OCI-LY1 (cell line): ENCODE data around the gene SUGCT.
A peak's percentile ranks its signal among the peaks of the same experiment; 100 is the strongest.

Experiments
- H2AFZ ChIP-seq: fragments of 200-600 bp; sonication (generic), shearing (Covaris generic); 2 replicates; pipeline ENCODE4 v1.6.0; 2014; ENCODE audit warnings: antibody characterized with exemption, mild to moderate bottlenecking, low read length
- H3F3A ChIP-seq: fragments of 200-600 bp; sonication (generic), shearing (Covaris generic); 2 replicates; pipeline ENCODE4 v1.6.0; 2014; ENCODE audit warnings: mild to moderate bottlenecking, antibody characterized with exemption, low read length, moderate library complexity; ENCODE audit not compliant: insufficient read depth
- H3K27ac ChIP-seq: fragments of 200-600 bp; sonication (generic); 2 replicates; pipeline ENCODE4 v1.5.1; 2014; ENCODE audit warnings: low read length, mixed run types, mild to moderate bottlenecking, low read depth; ENCODE audit not compliant: poor library complexity, severe bottlenecking
- H3K27me3 ChIP-seq: fragments of 200-600 bp; sonication (generic); 2 replicates; pipeline ENCODE4 v1.6.0; 2014; ENCODE audit warnings: antibody characterized with exemption, mild to moderate bottlenecking, low read length, moderate library complexity; ENCODE audit not compliant: insufficient read depth
- H3K36me3 ChIP-seq: fragments of 200-600 bp; sonication (generic); 2 replicates; pipeline ENCODE4 v1.6.1; 2014; ENCODE audit warnings: mild to moderate bottlenecking, antibody characterized with exemption, low read length, moderate library complexity, mixed read lengths; ENCODE audit not compliant: insufficient read depth
- H3K4me1 ChIP-seq: fragments of 200-600 bp; sonication (generic); 2 replicates; pipeline ENCODE4 v1.5.1; 2014; ENCODE audit warnings: mild to moderate bottlenecking, low read length, moderate library complexity; ENCODE audit not compliant: insufficient read depth, severe bottlenecking
- H3K4me2 ChIP-seq: fragments of 200-600 bp; sonication (generic), shearing (Covaris generic); 2 replicates; pipeline ENCODE4 v1.6.1; 2014; ENCODE audit warnings: low read length
- H3K4me3 ChIP-seq: fragments of 200-600 bp; sonication (generic); 2 replicates; pipeline ENCODE4 v1.5.1; 2014; ENCODE audit warnings: low read length, low read depth, mild to moderate bottlenecking, mixed read lengths; ENCODE audit not compliant: poor library complexity, severe bottlenecking
- H3K79me2 ChIP-seq: fragments of 200-600 bp; shearing (Covaris generic); 2 replicates; pipeline ENCODE4 v1.6.1; 2016; ENCODE audit warnings: mixed run types, low read length, mixed read lengths; ENCODE audit not compliant: insufficient read depth
- H3K9ac ChIP-seq: fragments of 200-600 bp; sonication (generic), shearing (Covaris generic); 2 replicates; pipeline ENCODE4 v1.6.1; 2014; ENCODE audit warnings: mild to moderate bottlenecking, low read length, mixed read lengths
- H3K9me2 ChIP-seq: fragments of 200-600 bp; sonication (generic), shearing (Covaris generic); 2 replicates; pipeline ENCODE4 v1.6.1; 2014; ENCODE audit warnings: low read depth, mild to moderate bottlenecking, low read length, mixed read lengths
- H3K9me3 ChIP-seq: fragments of 200-600 bp; shearing (Covaris generic); 2 replicates; pipeline ENCODE4 v1.6.1; 2014; ENCODE audit warnings: low read length, mixed read lengths
- H4K20me1 ChIP-seq: fragments of 200-600 bp; sonication (generic), shearing (Covaris generic); 2 replicates; pipeline ENCODE4 v1.6.0; 2016; ENCODE audit warnings: mild to moderate bottlenecking, low read length; ENCODE audit not compliant: insufficient read depth
- EZH2 ChIP-seq: fragments of 200-600 bp; sonication (generic), shearing (Covaris generic); IDR thresholded peaks from 2 replicates; pipeline ENCODE4 v1.8.0; 2017; ENCODE audit warnings: borderline replicate concordance, mixed run types, mild to moderate bottlenecking, antibody characterized with exemption, low read length, moderate library complexity, mixed read lengths
- TF ChIP-seq, protein P1 (sequence below): fragments of 200-600 bp; sonication (generic), shearing (Covaris generic); IDR thresholded peaks from 2 replicates; pipeline ENCODE4 v1.5.1; 2017; ENCODE audit warnings: mild to moderate bottlenecking, antibody characterized with exemption, low read length, moderate library complexity, mixed read lengths

Gene SUGCT

DNA sequence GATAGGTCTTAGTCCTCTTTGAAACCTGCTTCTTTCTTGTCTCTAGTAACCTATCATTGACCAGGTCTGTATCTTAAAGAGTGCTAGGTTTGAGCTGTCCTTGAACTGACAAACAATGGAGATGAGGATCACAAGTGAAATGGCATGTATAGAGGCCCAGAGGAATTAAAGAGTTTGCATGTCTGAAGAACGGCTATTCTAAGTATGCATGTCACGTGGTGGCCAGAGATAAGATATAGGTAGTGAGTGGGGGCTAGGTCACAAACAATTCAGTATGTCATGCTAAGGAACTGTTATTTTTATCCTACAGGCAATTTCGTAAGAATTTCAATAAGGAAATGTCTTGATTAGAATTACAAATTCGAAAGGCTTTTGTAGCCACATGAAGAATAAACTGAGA lies 95.3 kb downstream of the SUGCT start:
- Histone ChIP-seq H3F3A (no peaks in the 10 kb centered on the region), H3K9me2 (no peaks in the 10 kb centered on the region), H3K4me2 (no peak overlapping the region), H3K27ac (no peak overlapping the region), H3K4me3 (no peak overlapping the region), H2AFZ (no peak overlapping the region), H3K9ac (no peak overlapping the region), H4K20me1 (no peaks in the 10 kb centered on the region), H3K79me2 (no peaks in the 10 kb centered on the region), H3K4me1 (no peaks in the 10 kb centered on the region), H3K36me3 (no peaks in the 10 kb centered on the region), H3K9me3 (no peaks in the 10 kb centered on the region), H3K27me3 (no peaks in the 10 kb centered on the region)
- TF ChIP-seq EZH2: no peak
- TF ChIP-seq, protein P1, sequence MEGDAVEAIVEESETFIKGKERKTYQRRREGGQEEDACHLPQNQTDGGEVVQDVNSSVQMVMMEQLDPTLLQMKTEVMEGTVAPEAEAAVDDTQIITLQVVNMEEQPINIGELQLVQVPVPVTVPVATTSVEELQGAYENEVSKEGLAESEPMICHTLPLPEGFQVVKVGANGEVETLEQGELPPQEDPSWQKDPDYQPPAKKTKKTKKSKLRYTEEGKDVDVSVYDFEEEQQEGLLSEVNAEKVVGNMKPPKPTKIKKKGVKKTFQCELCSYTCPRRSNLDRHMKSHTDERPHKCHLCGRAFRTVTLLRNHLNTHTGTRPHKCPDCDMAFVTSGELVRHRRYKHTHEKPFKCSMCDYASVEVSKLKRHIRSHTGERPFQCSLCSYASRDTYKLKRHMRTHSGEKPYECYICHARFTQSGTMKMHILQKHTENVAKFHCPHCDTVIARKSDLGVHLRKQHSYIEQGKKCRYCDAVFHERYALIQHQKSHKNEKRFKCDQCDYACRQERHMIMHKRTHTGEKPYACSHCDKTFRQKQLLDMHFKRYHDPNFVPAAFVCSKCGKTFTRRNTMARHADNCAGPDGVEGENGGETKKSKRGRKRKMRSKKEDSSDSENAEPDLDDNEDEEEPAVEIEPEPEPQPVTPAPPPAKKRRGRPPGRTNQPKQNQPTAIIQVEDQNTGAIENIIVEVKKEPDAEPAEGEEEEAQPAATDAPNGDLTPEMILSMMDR: no peak

DNA sequence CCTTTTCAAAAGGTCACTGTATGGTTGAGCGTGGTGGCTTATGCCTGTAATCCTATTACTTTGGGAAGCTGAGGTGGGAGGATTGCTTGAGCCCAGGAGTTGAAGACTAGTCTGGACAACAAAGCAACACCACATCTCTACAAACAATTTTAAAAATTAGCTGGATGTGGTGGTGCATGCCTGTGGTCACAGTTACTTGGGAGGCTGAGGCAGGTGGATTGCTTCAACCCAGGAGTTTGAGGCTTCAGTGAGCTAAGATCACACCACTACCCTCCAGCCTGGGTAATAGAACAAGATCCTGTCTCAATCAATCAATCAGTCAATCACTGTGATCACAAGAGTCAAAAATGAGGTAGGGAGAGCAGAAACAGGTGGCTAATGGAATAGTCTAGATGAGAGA lies 97.0 kb downstream of the SUGCT start:
- H4K20me1 ChIP-seq: no peaks in the 10 kb centered on the region
- no peaks in the 10 kb centered on the region for H3K4me1 ChIP-seq
- no peaks in the 10 kb centered on the region for H3F3A ChIP-seq
- H3K9ac ChIP-seq: no peak overlapping the region
- H3K79me2 ChIP-seq: no peaks in the 10 kb centered on the region
- H3K4me3 ChIP-seq: no peak overlapping the region
- H2AFZ ChIP-seq: no peak overlapping the region
- H3K36me3 ChIP-seq: no peaks in the 10 kb centered on the region
- H3K27ac ChIP-seq: no peak overlapping the region
- H3K4me2 ChIP-seq: no peak overlapping the region
- H3K9me2 ChIP-seq: no peaks in the 10 kb centered on the region
- TF ChIP-seq EZH2: no peak
- TF ChIP-seq, protein P1: no peak
- no peaks in the 10 kb centered on the region for H3K27me3 ChIP-seq
- no peaks in the 10 kb centered on the region for H3K9me3 ChIP-seq

DNA sequence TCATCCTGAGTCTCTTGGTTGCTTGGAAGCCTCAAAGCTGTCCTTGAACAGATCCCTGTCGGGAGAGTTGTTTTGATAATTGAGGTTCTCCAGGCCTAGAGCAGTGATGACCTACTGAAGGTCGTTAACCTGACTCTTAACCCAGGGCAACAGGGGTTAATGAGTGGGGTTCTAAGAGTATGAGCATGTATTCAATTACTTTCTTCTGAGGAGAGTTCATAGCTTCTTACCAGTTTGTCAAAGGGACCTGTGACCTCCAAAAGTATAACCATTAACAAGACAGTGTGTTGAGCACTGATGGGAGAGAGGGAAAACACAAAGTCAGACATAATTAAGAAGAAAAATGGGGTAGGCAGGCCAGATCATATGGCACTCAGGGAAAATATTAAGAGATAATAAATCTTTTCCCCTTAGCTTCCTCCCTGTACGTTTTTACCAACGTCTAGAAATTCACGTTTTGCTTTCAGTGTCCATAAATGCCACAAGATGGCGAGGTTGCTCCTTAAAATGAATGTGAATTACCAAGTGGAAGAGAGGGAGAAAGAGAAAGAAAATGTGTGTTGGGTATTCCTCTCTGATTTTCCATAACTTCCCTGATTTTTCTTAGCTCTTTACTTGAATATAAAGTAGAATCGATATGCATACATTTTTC lies 97.6 kb downstream of the SUGCT start:
- Histone ChIP-seq H2AFZ (no peak overlapping the region), H3K27ac (no peak overlapping the region)
- no peak for TF ChIP-seq EZH2
- TF ChIP-seq, protein P1: peak; percentile 66

More for the DNA sequence above, 97.6 kb downstream of the SUGCT start:
- Histone ChIP-seq H3K27me3 (no peaks in the 10 kb centered on the region), H3K9me3 (no peaks in the 10 kb centered on the region), H3K9me2 (no peaks in the 10 kb centered on the region), H3K36me3 (no peaks in the 10 kb centered on the region), H3K4me3 (no peak overlapping the region), H3K4me1 (no peaks in the 10 kb centered on the region), H3K4me2 (no peak overlapping the region), H4K20me1 (no peaks in the 10 kb centered on the region), H3F3A (no peaks in the 10 kb centered on the region), H3K9ac (no peak overlapping the region), H3K79me2 (no peaks in the 10 kb centered on the region)
